ENCODE results near the gene OR2D2.

The OR2D2 gene

DNA sequence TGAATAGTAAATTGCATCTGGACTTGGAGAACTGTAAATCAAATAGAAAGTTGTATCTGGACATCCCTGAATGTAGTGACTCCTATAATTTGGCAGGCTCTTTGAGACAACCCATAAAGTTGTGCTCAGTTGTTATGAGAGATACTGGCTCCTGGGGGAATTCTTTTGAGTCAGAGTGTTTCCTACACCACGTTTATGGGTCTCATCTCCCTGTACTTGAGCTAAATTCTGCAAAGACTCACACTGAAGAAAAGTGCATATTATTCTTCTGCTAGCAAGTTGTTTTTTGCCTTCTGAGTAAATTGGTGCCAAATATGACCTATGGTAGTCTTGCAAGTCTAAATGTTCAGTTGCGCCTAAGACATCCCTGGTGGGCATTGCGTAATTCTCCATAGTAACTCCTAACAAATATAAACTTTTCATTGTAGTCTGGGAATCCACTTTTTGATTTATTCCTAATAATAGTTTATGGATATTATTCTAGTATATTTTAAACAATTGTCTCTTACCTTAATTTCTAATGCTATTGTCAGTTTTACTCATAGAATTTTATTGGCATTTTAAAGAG lies 38.9 kb upstream of the OR2D2 start (continued):
- TF ChIP-seq, protein P1, sequence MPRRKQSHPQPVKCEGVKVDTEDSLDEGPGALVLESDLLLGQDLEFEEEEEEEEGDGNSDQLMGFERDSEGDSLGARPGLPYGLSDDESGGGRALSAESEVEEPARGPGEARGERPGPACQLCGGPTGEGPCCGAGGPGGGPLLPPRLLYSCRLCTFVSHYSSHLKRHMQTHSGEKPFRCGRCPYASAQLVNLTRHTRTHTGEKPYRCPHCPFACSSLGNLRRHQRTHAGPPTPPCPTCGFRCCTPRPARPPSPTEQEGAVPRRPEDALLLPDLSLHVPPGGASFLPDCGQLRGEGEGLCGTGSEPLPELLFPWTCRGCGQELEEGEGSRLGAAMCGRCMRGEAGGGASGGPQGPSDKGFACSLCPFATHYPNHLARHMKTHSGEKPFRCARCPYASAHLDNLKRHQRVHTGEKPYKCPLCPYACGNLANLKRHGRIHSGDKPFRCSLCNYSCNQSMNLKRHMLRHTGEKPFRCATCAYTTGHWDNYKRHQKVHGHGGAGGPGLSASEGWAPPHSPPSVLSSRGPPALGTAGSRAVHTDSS (tag by site-specific recombination; IDR thresholded peaks at IDR 0.05): no peak
- TF ChIP-seq, protein P2, sequence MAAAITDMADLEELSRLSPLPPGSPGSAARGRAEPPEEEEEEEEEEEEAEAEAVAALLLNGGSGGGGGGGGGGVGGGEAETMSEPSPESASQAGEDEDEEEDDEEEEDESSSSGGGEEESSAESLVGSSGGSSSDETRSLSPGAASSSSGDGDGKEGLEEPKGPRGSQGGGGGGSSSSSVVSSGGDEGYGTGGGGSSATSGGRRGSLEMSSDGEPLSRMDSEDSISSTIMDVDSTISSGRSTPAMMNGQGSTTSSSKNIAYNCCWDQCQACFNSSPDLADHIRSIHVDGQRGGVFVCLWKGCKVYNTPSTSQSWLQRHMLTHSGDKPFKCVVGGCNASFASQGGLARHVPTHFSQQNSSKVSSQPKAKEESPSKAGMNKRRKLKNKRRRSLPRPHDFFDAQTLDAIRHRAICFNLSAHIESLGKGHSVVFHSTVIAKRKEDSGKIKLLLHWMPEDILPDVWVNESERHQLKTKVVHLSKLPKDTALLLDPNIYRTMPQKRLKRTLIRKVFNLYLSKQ (tag by site-specific recombination; IDR thresholded peaks at IDR 0.05; ENCODE audit: borderline replicate concordance): no peak
- TF ChIP-seq ZNF48 (tag by site-specific recombination; IDR thresholded peaks at IDR 0.05): no peak
- TF ChIP-seq ZNF747 (tag by site-specific recombination; IDR thresholded peaks at IDR 0.05): no peak
- TF ChIP-seq ZNF629 (tag by site-specific recombination; IDR thresholded peaks at IDR 0.05): no peak
- TF ChIP-seq, protein P3, sequence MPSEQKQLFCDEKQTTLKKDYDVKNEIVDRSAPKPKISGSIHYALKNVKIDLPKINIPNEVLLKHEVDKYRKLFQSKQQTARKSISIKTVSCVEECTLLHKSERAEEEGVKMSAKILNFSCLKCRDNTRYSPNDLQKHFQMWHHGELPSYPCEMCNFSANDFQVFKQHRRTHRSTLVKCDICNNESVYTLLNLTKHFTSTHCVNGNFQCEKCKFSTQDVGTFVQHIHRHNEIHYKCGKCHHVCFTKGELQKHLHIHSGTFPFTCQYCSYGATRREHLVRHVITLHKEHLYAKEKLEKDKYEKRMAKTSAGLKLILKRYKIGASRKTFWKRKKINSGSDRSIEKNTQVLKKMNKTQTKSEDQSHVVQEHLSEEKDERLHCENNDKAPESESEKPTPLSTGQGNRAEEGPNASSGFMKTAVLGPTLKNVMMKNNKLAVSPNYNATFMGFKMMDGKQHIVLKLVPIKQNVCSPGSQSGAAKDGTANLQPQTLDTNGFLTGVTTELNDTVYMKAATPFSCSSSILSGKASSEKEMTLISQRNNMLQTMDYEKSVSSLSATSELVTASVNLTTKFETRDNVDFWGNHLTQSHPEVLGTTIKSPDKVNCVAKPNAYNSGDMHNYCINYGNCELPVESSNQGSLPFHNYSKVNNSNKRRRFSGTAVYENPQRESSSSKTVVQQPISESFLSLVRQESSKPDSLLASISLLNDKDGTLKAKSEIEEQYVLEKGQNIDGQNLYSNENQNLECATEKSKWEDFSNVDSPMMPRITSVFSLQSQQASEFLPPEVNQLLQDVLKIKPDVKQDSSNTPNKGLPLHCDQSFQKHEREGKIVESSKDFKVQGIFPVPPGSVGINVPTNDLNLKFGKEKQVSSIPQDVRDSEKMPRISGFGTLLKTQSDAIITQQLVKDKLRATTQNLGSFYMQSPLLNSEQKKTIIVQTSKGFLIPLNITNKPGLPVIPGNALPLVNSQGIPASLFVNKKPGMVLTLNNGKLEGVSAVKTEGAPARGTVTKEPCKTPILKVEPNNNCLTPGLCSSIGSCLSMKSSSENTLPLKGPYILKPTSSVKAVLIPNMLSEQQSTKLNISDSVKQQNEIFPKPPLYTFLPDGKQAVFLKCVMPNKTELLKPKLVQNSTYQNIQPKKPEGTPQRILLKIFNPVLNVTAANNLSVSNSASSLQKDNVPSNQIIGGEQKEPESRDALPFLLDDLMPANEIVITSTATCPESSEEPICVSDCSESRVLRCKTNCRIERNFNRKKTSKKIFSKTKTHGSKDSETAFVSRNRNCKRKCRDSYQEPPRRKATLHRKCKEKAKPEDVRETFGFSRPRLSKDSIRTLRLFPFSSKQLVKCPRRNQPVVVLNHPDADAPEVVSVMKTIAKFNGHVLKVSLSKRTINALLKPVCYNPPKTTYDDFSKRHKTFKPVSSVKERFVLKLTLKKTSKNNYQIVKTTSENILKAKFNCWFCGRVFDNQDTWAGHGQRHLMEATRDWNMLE (tag by site-specific recombination; conservative IDR thresholded peaks at IDR 0.05; ENCODE audit: low read depth): no peak
- no peak for TF ChIP-seq ZNF585B (tag by site-specific recombination; IDR thresholded peaks at IDR 0.05)
- no peak for TF ChIP-seq ZBTB7A (tag by site-specific recombination; IDR thresholded peaks at IDR 0.05; ENCODE audit: low read depth)

DNA sequence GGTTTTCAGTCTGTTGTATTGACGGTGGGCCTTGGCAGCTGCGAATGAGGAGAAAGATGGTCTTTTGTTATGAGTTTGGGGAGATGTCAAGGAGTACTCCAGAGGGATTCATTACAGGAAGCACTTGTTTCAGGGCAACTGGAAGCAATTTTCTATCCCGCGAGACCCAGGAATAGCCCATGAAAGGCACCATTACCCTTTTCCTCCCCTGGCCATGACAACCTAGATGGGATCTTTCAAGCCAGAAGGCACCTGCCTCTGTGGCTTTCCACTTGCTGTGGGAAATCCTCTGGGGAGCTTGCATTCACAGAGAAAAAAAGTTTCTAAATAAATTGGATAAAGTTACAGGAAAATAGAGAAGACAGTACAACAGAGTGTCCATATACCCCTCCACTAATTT lies 36.6 kb upstream of the OR2D2 start:
- Histone ChIP-seq H3K4me1 (ENCODE audit: control insufficient read depth, insufficient read depth, low read length) (no peaks in the 10 kb centered on the region), H3K4me3 (ENCODE audit: low read depth, low read length) (no peak overlapping the region), H3K27ac (ENCODE audit: extremely low read depth, low read depth, low read length) (no peak overlapping the region), H3K9me3 (ENCODE audit: control insufficient read depth, insufficient read depth, low read depth, low read length) (no peaks in the 10 kb centered on the region), H3K36me3 (ENCODE audit: control insufficient read depth in 2 of 2, insufficient read depth in 1 of 2, low read length in 2 of 2) (peaks cover 0 to 13% of the 10 kb centered on the region in 2 experiments; a peak in 1 of 3 replicates)
- ChIA-PET POLR2A (interaction anchor here (0.6 kb wide), 1 partner anchor 66 kb away, joined by 10 read pairs; the partner anchor contains the start of gene OR10A2), CTCF (no interaction called here)
- TF ChIP-seq, protein P4, sequence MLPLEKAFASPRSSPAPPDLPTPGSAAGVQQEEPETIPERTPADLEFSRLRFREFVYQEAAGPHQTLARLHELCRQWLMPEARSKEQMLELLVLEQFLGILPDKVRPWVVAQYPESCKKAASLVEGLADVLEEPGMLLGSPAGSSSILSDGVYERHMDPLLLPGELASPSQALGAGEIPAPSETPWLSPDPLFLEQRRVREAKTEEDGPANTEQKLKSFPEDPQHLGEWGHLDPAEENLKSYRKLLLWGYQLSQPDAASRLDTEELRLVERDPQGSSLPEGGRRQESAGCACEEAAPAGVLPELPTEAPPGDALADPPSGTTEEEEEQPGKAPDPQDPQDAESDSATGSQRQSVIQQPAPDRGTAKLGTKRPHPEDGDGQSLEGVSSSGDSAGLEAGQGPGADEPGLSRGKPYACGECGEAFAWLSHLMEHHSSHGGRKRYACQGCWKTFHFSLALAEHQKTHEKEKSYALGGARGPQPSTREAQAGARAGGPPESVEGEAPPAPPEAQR (tag by site-specific recombination; IDR thresholded peaks at IDR 0.05): no peak
- TF ChIP-seq, protein P5, sequence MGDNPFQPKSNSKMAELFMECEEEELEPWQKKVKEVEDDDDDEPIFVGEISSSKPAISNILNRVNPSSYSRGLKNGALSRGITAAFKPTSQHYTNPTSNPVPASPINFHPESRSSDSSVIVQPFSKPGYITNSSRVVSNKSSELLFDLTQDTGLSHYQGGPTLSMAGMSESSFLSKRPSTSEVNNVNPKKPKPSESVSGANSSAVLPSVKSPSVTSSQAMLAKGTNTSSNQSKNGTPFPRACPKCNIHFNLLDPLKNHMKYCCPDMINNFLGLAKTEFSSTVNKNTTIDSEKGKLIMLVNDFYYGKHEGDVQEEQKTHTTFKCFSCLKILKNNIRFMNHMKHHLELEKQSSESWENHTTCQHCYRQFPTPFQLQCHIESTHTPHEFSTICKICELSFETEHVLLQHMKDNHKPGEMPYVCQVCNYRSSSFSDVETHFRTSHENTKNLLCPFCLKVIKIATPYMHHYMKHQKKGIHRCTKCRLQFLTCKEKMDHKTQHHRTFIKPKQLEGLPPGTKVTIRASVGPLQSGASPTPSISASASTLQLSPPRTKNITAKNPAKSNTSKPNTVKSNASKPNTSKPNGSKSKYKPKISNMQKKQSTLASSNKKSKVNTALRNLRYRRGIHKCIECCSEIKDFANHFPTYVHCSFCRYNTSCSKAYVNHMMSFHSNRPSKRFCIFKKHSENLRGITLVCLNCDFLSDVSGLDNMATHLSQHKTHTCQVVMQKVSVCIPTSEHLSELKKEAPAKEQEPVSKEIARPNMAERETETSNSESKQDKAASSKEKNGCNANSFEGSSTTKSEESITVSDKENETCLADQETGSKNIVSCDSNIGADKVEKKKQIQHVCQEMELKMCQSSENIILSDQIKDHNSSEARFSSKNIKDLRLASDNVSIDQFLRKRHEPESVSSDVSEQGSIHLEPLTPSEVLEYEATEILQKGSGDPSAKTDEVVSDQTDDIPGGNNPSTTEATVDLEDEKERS (tag by site-specific recombination; IDR thresholded peaks at IDR 0.05): no peak
- peak; percentile 51; the same call in 1 of the 2 replicates for TF ChIP-seq MZF1 (tag by site-specific recombination; IDR thresholded peaks at IDR 0.05; ENCODE audit: borderline replicate concordance)
- TF ChIP-seq ZNF768 (tag by site-specific recombination; IDR thresholded peaks at IDR 0.05): no peak
- no peak for TF ChIP-seq ZNF76 (tag by site-specific recombination; IDR thresholded peaks at IDR 0.05; ENCODE audit: borderline replicate concordance, low read depth)
- no peak for TF ChIP-seq ZNF114 (tag by site-specific recombination; IDR thresholded peaks at IDR 0.05)
- TF ChIP-seq, protein P6, sequence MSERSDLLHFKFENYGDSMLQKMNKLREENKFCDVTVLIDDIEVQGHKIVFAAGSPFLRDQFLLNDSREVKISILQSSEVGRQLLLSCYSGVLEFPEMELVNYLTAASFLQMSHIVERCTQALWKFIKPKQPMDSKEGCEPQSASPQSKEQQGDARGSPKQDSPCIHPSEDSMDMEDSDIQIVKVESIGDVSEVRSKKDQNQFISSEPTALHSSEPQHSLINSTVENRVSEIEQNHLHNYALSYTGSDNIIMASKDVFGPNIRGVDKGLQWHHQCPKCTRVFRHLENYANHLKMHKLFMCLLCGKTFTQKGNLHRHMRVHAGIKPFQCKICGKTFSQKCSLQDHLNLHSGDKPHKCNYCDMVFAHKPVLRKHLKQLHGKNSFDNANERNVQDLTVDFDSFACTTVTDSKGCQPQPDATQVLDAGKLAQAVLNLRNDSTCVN (tag by site-specific recombination; optimal IDR thresholded peaks at IDR 0.05): no peak
- TF ChIP-seq, protein P7, sequence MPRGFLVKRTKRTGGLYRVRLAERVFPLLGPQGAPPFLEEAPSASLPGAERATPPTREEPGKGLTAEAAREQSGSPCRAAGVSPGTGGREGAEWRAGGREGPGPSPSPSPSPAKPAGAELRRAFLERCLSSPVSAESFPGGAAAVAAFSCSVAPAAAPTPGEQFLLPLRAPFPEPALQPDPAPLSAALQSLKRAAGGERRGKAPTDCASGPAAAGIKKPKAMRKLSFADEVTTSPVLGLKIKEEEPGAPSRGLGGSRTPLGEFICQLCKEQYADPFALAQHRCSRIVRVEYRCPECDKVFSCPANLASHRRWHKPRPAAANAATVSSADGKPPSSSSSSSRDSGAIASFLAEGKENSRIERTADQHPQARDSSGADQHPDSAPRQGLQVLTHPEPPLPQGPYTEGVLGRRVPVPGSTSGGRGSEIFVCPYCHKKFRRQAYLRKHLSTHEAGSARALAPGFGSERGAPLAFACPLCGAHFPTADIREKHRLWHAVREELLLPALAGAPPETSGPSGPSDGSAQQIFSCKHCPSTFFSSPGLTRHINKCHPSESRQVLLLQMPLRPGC (tag by site-specific recombination; IDR thresholded peaks at IDR 0.05): no peak
